Omental fat pad (tissue), 4 donors: ENCODE data around the gene RTN4RL2. TPM values are rescaled to one million over a fixed set of nuclear protein-coding genes. Genes with fewer than 3 reads are reported as not detected.

Experiments
- ATAC-seq: fragments of 150-250 bp; one replicate; pipeline ENCODE4 v1.9.1; 2016; ENCODE audit warnings: mild to moderate bottlenecking, moderate library complexity; ENCODE audit not compliant: low FRiP score
- DNase-seq: peaks from one replicate; pipeline ENCODE4 v3.0.0-alpha.2; 2019; ENCODE audit warnings: low spot score
- CTCF ChIP-seq, 3 donors: fragments of 450-650 bp; IDR thresholded peaks; one replicate each; pipeline ENCODE4 v1.5.1; 2016 to 2017; ENCODE audit warnings: antibody characterized with exemption in 3 of 3, mild to moderate bottlenecking in 3 of 3, moderate library complexity in 2 of 3
- total RNA-seq, 4 donors: library from RNA; depleted of rRNA; stranded (reverse); fragments of >200 nt; gene quantifications; one replicate each; pipeline ENCODE4 v1.1.0, GENCODE V29; 2016

The RTN4RL2 gene
- total RNA-seq, 4 donors from 2014 or later: 0.25 to 1.4 (median 0.74) TPM; not detected in 1

- TF ChIP-seq CTCF (IDR thresholded peaks at IDR 0.05): no peak
- no peak for ATAC-seq
- DNase-seq: no peak
Observed at GRCh38 chr11:57487021-57487778, 26.9 kb downstream of the RTN4RL2 start.

GRCh38 chr11:57487920-57488659 lies 27.8 kb downstream of the RTN4RL2 start:
- ATAC-seq: no peak
- no peak for DNase-seq
- TF ChIP-seq CTCF (IDR thresholded peaks at IDR 0.05): no peak

- ATAC-seq (no peak), DNase-seq (no peak)
- TF ChIP-seq CTCF (IDR thresholded peaks at IDR 0.05): no peak
Observed at GRCh38 chr11:57490456-57491248, 30.3 kb downstream of the RTN4RL2 start.

GRCh38 chr11:57491371-57492061 lies 31.2 kb downstream of the RTN4RL2 start:
- no peak for TF ChIP-seq CTCF (IDR thresholded peaks at IDR 0.05)
- DNase-seq: no peak
- ATAC-seq: no peak

GRCh38 chr11:57493507-57494503 lies 33.5 kb downstream of the RTN4RL2 start:
- DNase-seq (peak; percentile 46), ATAC-seq (peak; percentile 45)
- TF ChIP-seq CTCF (IDR thresholded peaks at IDR 0.05): peak in 2 of 3 donors; percentile 47 to 52
